Neural cell (in vitro differentiated cells): ENCODE data around the gene EIF4A2. TPM values are rescaled to one million over a fixed set of nuclear protein-coding genes. Genes with fewer than 3 reads are reported as not detected.

ENCODE experiments used
- H2AFZ ChIP-seq: fragments of 200-600, 300-800 bp; sonication (generic), shearing (Covaris generic); 2 replicates; pipeline ENCODE4 v1.6.0; 2014; ENCODE audit warnings: low read depth, mild to moderate bottlenecking, antibody characterized with exemption, low read length, moderate library complexity
- H3F3A ChIP-seq: fragments of 200-600 bp; shearing (Covaris generic); 2 replicates; pipeline ENCODE4 v1.6.1; 2016; ENCODE audit warnings: mild to moderate bottlenecking, moderate library complexity, mixed read lengths, antibody characterized with exemption, low read length; ENCODE audit not compliant: insufficient read depth, poor library complexity, severe bottlenecking
- H3K27ac ChIP-seq: fragments of 200-600, 300-800 bp; sonication (generic), shearing (Covaris generic); 2 replicates; pipeline ENCODE4 v1.5.1; 2014; ENCODE audit warnings: mild to moderate bottlenecking, low read length, moderate library complexity
- H3K27me3 ChIP-seq: fragments of 300-800, 200-600 bp; sonication (generic), shearing (Covaris generic); 2 replicates; pipeline ENCODE4 v1.6.0; 2014; ENCODE audit warnings: mild to moderate bottlenecking, low read depth, low read length, moderate library complexity; ENCODE audit not compliant: insufficient read depth
- H3K36me3 ChIP-seq: fragments of 300-800, 200-600 bp; sonication (generic), shearing (Covaris generic); 2 replicates; pipeline ENCODE4 v1.5.1; 2014; ENCODE audit warnings: mild to moderate bottlenecking, antibody characterized with exemption, low read length, moderate library complexity; ENCODE audit not compliant: insufficient read depth
- H3K4me2 ChIP-seq: fragments of 300-800, 200-600 bp; sonication (generic), shearing (Covaris generic); 2 replicates; pipeline ENCODE4 v1.6.0; 2014; ENCODE audit warnings: mild to moderate bottlenecking, low read length
- H3K4me3 ChIP-seq: fragments of 300-800, 200-600 bp; sonication (generic), shearing (Covaris generic); 2 replicates; pipeline ENCODE4 v1.5.1; 2014; ENCODE audit warnings: mild to moderate bottlenecking, low read length, moderate library complexity
- H3K79me2 ChIP-seq: fragments of 200-600 bp; shearing (Covaris generic); replicated peaks from 2 replicates; pipeline ENCODE4 v1.6.0; 2014; ENCODE audit warnings: mild to moderate bottlenecking, low read length, moderate library complexity; ENCODE audit not compliant: insufficient read depth
- H3K9ac ChIP-seq: fragments of 300-800, 200-600 bp; sonication (generic), shearing (Covaris generic); 2 replicates; pipeline ENCODE4 v1.6.1; 2016; ENCODE audit warnings: mild to moderate bottlenecking, low read length, mixed read lengths
- H3K9me2 ChIP-seq: fragments of 200-600 bp; shearing (Covaris generic); 2 replicates; pipeline ENCODE4 v1.6.1; 2016; ENCODE audit warnings: mild to moderate bottlenecking, low read length, mixed read lengths; ENCODE audit not compliant: insufficient read depth
- H3K9me3 ChIP-seq: fragments of 200-600, 300-800 bp; sonication (generic), shearing (Covaris generic); 2 replicates; pipeline ENCODE4 v1.6.1; 2016; ENCODE audit warnings: mild to moderate bottlenecking, mixed run types, low read length, moderate library complexity, mixed read lengths
- H4K20me1 ChIP-seq: fragments of 200-600 bp; shearing (Covaris generic); 2 replicates; pipeline ENCODE4 v1.6.1; 2016; ENCODE audit warnings: mild to moderate bottlenecking, mixed run types; ENCODE audit not compliant: insufficient read depth
- CTCF ChIP-seq: fragments of 450-650 bp; IDR thresholded peaks from 2 replicates; pipeline ENCODE4 v1.5.1; 2014; ENCODE audit warnings: antibody characterized with exemption, mild to moderate bottlenecking, moderate library complexity; ENCODE audit not compliant: poor library complexity, severe bottlenecking
- EP300 ChIP-seq: fragments of 450-650 bp; conservative IDR thresholded peaks from 2 replicates; pipeline ENCODE4 v1.6.1; 2014; ENCODE audit warnings: antibody characterized with exemption, mild to moderate bottlenecking, moderate library complexity; ENCODE audit not compliant: poor library complexity, severe bottlenecking
- EZH2 ChIP-seq: fragments of 200-600, 300-800 bp; shearing (Covaris generic), sonication (generic); IDR thresholded peaks from 2 replicates; pipeline ENCODE4 v1.6.1; 2014; ENCODE audit warnings: antibody characterized with exemption, low read length, borderline replicate concordance, mild to moderate bottlenecking; ENCODE audit not compliant: insufficient read depth, poor library complexity, severe bottlenecking
- MXI1 ChIP-seq: fragments of 450-650 bp; conservative IDR thresholded peaks from 2 replicates; pipeline ENCODE4 v1.6.1; 2014; ENCODE audit warnings: antibody characterized with exemption, mild to moderate bottlenecking; ENCODE audit not compliant: poor library complexity, severe bottlenecking
- POLR2AphosphoS5 ChIP-seq: IDR thresholded peaks from 2 replicates; pipeline ENCODE4 v1.6.1; 2012
- RAD21 ChIP-seq: fragments of 450-650 bp; conservative IDR thresholded peaks from 2 replicates; pipeline ENCODE4 v1.6.1; 2014; ENCODE audit warnings: antibody characterized with exemption, mild to moderate bottlenecking, moderate library complexity
- SMC3 ChIP-seq: fragments of 450-650 bp; conservative IDR thresholded peaks from 2 replicates; pipeline ENCODE4 v1.6.1; 2014; ENCODE audit warnings: antibody characterized with exemption, mild to moderate bottlenecking, moderate library complexity; ENCODE audit not compliant: poor library complexity
- TAF1 ChIP-seq: IDR thresholded peaks from 2 replicates; pipeline ENCODE4 v1.6.1; 2012; ENCODE audit warnings: low read depth
- polyA plus RNA-seq: library from polyadenylated mRNA; depleted of rRNA; stranded (reverse); fragments of >200 nt; gene quantifications from 2 replicates; pipeline ENCODE4 v1.2.3, GENCODE V29; 2014
- TF ChIP-seq, protein P1 (sequence below): IDR thresholded peaks from 2 replicates; pipeline ENCODE4 v1.6.1; 2012; ENCODE audit warnings: borderline replicate concordance

EIF4A2 gene
- polyA plus RNA-seq, 1 donor from 2014 or later, result 3,298 TPM

DNA sequence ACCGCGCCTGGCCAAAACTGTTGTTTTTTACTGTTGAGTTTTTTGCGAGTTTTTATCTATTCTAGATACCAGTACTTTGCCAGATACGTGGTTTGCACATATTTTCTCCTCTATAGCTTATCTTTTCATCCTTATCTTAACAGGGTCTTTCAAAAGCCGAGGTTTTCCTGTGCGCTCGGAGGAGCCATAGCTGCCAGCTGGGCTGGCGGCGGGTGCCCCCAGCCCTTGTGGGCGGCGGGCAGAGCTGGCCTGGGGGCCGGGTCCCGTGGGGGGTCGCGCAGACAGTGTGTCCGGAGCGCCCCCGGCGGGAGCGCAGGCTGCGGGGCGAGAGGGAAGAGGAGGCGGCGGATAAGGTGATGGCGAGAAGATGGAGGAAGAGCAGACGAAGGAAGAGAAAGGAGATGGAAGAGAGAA is 11.1 kb upstream of the EIF4A2 start:
- no peaks in the 10 kb centered on the region for H3K36me3 ChIP-seq
- H3K4me2 ChIP-seq, result no peak overlapping the region
- TF ChIP-seq EP300 (no peak), CTCF (no peak), EZH2 (no peak), MXI1 (no peak), TAF1 (no peak), RAD21 (no peak), SMC3 (no peak), POLR2AphosphoS5 (no peak)
- TF ChIP-seq, protein P1, sequence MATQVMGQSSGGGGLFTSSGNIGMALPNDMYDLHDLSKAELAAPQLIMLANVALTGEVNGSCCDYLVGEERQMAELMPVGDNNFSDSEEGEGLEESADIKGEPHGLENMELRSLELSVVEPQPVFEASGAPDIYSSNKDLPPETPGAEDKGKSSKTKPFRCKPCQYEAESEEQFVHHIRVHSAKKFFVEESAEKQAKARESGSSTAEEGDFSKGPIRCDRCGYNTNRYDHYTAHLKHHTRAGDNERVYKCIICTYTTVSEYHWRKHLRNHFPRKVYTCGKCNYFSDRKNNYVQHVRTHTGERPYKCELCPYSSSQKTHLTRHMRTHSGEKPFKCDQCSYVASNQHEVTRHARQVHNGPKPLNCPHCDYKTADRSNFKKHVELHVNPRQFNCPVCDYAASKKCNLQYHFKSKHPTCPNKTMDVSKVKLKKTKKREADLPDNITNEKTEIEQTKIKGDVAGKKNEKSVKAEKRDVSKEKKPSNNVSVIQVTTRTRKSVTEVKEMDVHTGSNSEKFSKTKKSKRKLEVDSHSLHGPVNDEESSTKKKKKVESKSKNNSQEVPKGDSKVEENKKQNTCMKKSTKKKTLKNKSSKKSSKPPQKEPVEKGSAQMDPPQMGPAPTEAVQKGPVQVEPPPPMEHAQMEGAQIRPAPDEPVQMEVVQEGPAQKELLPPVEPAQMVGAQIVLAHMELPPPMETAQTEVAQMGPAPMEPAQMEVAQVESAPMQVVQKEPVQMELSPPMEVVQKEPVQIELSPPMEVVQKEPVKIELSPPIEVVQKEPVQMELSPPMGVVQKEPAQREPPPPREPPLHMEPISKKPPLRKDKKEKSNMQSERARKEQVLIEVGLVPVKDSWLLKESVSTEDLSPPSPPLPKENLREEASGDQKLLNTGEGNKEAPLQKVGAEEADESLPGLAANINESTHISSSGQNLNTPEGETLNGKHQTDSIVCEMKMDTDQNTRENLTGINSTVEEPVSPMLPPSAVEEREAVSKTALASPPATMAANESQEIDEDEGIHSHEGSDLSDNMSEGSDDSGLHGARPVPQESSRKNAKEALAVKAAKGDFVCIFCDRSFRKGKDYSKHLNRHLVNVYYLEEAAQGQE, result no peak
- H3K9me2 ChIP-seq, result no peaks in the 10 kb centered on the region
- H3K4me3 ChIP-seq, result no peak overlapping the region
- H2AFZ ChIP-seq, result no peak overlapping the region
- H3K9ac ChIP-seq, result no peak overlapping the region
- no peaks in the 10 kb centered on the region for H4K20me1 ChIP-seq
- H3K9me3 ChIP-seq, result no peaks in the 10 kb centered on the region
- H3F3A ChIP-seq, result no peaks in the 10 kb centered on the region
- H3K79me2 ChIP-seq, result no peaks in the 10 kb centered on the region
- H3K27me3 ChIP-seq, result no peaks in the 10 kb centered on the region
- H3K27ac ChIP-seq, result no peak overlapping the region

DNA sequence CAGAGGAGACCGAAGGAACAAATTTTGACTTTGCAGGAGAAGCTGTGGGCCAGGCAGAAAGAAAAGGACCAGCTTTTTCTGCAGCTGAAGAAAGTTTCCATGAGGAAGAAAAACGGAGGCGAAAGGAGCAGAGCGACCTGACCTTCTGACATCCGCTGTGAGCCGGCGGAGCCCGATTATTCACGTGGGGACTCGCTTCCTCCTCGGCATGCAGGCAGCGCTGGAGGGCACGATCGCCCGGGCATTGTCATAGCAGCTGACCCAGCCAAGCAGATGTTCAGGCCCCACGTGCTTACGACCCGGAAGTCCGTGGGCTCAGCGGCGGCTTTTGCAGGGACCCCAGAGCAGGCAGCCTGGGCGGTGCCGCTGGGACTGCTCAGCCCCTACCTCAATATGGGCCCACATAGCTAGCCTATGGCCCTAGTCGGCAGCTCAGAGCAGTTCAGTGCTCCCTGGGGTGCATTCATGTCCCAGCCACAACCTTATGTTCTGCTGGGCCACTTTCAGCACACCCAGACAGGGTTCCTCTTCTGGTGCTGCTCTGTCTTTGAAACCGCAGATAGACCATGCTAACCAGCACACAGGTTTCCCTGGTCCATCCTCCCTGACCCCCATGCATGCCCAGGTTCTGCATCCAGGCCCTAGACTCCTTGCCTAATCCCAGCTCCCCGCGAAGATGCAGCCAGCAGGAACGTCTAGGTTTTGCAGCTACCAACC is 10.5 kb upstream of the EIF4A2 start:
- H3K27ac ChIP-seq, result no peak overlapping the region
- no peaks in the 10 kb centered on the region for H4K20me1 ChIP-seq
- no peak overlapping the region for H3K9ac ChIP-seq
- H3K4me2 ChIP-seq, result no peak overlapping the region
- H3K36me3 ChIP-seq, result no peaks in the 10 kb centered on the region
- no peak for TF ChIP-seq POLR2AphosphoS5
- TF ChIP-seq MXI1, result no peak
- no peak for TF ChIP-seq TAF1
- TF ChIP-seq EP300, result no peak
- no peak for TF ChIP-seq RAD21
- TF ChIP-seq, protein P1, result no peak
- no peak for TF ChIP-seq CTCF
- no peak for TF ChIP-seq SMC3
- TF ChIP-seq EZH2, result no peak
- no peak overlapping the region for H3K4me3 ChIP-seq
- no peak overlapping the region for H2AFZ ChIP-seq
- no peaks in the 10 kb centered on the region for H3K9me2 ChIP-seq
- H3K79me2 ChIP-seq, result no peaks in the 10 kb centered on the region
- no peaks in the 10 kb centered on the region for H3K27me3 ChIP-seq
- H3K9me3 ChIP-seq, result no peaks in the 10 kb centered on the region
- H3F3A ChIP-seq, result no peaks in the 10 kb centered on the region
